Breast epithelium (tissue), 4 donors: ENCODE measurements around the gene KIAA1217. TPM values are rescaled to one million over a fixed set of nuclear protein-coding genes. Genes with fewer than 3 reads are reported as not detected.

Experiments used
- DNase-seq, 2 donors: peaks; one replicate each; pipeline ENCODE4 v3.0.0-alpha.2; 2019; ENCODE audit warnings: low spot score in 2 of 2
- H3K27ac ChIP-seq, 2 donors: fragments of 200-600 bp; sonication (generic) in 1 of 2; one replicate each; pipeline ENCODE4 v1.5.1; 2016 to 2019; ENCODE audit warnings: mild to moderate bottlenecking in 1 of 2
- H3K27me3 ChIP-seq, 2 donors: fragments of 200-600 bp; sonication (generic) in 1 of 2; one replicate each; pipeline versions ENCODE4 v1.5.1 to v1.6.0; 2017 to 2019; ENCODE audit warnings: control low read depth in 1 of 2, mild to moderate bottlenecking in 1 of 2
- H3K36me3 ChIP-seq: fragments of 200-600 bp; one replicate; pipeline ENCODE4 v1.5.1; 2019
- H3K4me1 ChIP-seq, 2 donors: fragments of 200-600 bp; sonication (generic); one replicate each; pipeline ENCODE4 v1.5.1; 2016 to 2019; ENCODE audit warnings: control low read depth in 1 of 2
- H3K4me3 ChIP-seq, 3 donors: fragments of 200-600 bp; sonication (generic); 1 replicate in 2 of 3; 2 replicates in 1 of 3; pipeline ENCODE4 v1.5.1; 2016 to 2019; ENCODE audit warnings: mild to moderate bottlenecking in 3 of 3, moderate library complexity in 2 of 3
- H3K9me3 ChIP-seq, 2 donors: fragments of 200-600 bp; sonication (generic) in 1 of 2; one replicate each; pipeline ENCODE4 v1.5.1; 2016 to 2019; ENCODE audit warnings: control low read depth in 1 of 2
- POLR2A ChIP-seq: fragments of 450-650 bp; IDR thresholded peaks from one replicate; pipeline ENCODE4 v1.6.1; 2016; ENCODE audit warnings: antibody characterized with exemption, mild to moderate bottlenecking, moderate library complexity
- POLR2AphosphoS5 ChIP-seq, 3 donors: sonication (generic); formaldehyde crosslinking; IDR thresholded peaks; one replicate each; pipeline ENCODE4 v1.6.1; 2017; ENCODE audit warnings: antibody characterized with exemption in 3 of 3
- intact Hi-C: fragments of 100-400 bp; cut with DNase I; formaldehyde crosslinking; loops from one replicate; pipeline ENCODE4 v1.15.1; 2023; ENCODE audit warnings: low total_unique reads
- total RNA-seq, 3 donors: library from RNA; depleted of rRNA; stranded (reverse); fragments of >200 nt; gene quantifications; one replicate each; pipeline ENCODE4 v1.1.0, GENCODE V29; 2016
- TF ChIP-seq, protein P1 (sequence below), 3 donors: fragments of 450-650 bp; IDR thresholded peaks; one replicate each; pipeline ENCODE4 v1.5.1; 2016 to 2017; ENCODE audit warnings: antibody characterized with exemption in 3 of 3, mild to moderate bottlenecking in 3 of 3, moderate library complexity in 3 of 3

Gene KIAA1217
- total RNA-seq, 3 donors from 2014 or later = 19.7 to 154 (median 83.6) TPM

DNA sequence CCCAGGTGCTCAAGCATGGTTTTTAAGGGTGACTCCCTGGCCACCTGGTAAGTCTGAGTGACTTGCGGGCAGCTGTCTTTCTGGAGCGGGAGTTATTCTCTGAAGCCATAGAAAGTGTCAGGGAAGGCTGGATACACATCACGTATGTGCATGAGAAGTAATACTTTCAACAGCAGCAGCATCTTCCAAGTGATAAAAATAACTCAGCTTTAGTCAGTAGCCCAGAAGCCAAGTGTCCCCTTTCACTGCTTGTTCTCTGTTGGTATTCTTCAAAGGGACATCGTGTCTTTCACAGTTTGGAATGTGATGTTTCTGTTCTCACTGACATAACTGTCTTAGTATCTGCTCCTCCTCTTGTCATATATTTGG lies 97.6 kb downstream of the KIAA1217 start:
- intact Hi-C loops = no loop called here
- Histone ChIP-seq H3K4me3 (peak overlapping the region in 1 of 3 donors; percentile 27), H3K27me3 (no peaks in the 10 kb centered on the region), H3K27ac (peak overlapping the region; percentile 44 to 67), H3K4me1 (peaks cover 3% of the 10 kb centered on the region in 2 donors), H3K36me3 (no peaks in the 10 kb centered on the region), H3K9me3 (no peaks in the 10 kb centered on the region)
- no peak for TF ChIP-seq POLR2A
- no peak for TF ChIP-seq POLR2AphosphoS5 (IDR thresholded peaks at IDR 0.05)
- TF ChIP-seq, protein P1, sequence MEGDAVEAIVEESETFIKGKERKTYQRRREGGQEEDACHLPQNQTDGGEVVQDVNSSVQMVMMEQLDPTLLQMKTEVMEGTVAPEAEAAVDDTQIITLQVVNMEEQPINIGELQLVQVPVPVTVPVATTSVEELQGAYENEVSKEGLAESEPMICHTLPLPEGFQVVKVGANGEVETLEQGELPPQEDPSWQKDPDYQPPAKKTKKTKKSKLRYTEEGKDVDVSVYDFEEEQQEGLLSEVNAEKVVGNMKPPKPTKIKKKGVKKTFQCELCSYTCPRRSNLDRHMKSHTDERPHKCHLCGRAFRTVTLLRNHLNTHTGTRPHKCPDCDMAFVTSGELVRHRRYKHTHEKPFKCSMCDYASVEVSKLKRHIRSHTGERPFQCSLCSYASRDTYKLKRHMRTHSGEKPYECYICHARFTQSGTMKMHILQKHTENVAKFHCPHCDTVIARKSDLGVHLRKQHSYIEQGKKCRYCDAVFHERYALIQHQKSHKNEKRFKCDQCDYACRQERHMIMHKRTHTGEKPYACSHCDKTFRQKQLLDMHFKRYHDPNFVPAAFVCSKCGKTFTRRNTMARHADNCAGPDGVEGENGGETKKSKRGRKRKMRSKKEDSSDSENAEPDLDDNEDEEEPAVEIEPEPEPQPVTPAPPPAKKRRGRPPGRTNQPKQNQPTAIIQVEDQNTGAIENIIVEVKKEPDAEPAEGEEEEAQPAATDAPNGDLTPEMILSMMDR (IDR thresholded peaks at IDR 0.05) = no peak
- DNase-seq = no peak

DNA sequence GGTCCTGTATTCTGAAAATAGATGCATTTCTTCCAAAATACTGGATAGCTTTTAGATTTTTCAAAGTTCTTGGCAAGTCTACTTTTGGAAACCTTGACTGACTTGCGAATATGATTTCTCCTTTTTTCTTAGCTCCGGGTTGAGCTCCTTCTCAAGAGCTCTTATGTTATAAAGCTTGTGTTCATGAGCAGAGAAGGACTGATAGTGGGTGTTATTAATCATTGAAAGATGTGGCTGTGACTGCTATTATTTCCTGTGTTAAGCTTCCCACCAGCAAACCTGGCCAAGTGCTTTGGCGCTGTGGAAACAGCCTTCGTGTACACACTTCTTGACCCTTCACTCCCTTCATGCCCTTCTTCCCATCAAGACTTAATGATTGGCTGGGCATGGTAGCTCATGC lies 98.2 kb downstream of the KIAA1217 start:
- no peaks in the 10 kb centered on the region for H3K27me3 ChIP-seq
- intact Hi-C loops = loop anchor here (1.0 kb wide), 1 partner anchor 10 kb away; no protein-coding TSS in a partner anchor
- H3K9me3 ChIP-seq = no peaks in the 10 kb centered on the region
- H3K4me1 ChIP-seq = peaks cover 3% of the 10 kb centered on the region in 2 donors
- H3K4me3 ChIP-seq = no peak overlapping the region
- no peaks in the 10 kb centered on the region for H3K36me3 ChIP-seq
- TF ChIP-seq POLR2AphosphoS5 (IDR thresholded peaks at IDR 0.05) = no peak
- TF ChIP-seq, protein P1 (IDR thresholded peaks at IDR 0.05) = no peak
- no peak for TF ChIP-seq POLR2A
- H3K27ac ChIP-seq = peak overlapping the region; percentile 48 to 67
- no peak for DNase-seq

DNA sequence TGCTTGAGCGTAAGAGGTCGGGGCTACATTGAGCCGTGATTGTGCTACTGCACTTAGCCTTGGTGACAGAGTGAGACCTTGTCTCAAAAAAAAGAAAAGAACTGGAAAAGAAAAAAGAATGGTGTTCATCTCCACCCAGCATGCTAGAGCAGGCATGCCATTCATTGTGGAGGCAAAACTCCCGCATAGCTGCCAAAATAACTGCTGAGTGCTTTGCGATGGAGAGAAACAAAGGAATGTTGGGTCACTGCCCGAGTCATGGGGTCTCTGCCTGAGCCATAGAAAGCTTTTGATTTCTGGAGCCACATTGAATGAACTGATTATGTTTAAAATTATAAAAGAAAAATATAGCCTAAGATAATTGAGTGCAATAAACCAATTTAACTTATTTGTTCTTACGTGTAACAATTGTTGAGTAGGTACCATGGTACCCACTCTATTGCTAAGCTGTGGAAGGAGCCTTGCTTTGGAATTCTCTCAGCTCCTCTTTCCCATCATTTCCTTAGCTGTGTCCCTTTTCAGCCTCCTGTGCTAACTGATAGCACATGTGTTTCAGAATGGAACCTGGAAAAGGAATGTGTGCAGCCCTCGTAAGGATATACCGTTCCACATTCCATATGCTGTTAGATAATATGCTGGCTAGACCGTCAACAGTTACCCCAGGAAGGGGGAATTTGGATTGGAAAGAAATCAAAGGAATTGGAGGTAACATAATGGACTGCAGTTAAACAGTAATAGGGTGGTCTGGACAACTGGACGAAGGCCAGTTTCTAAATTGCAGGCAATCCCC lies 99.0 kb downstream of the KIAA1217 start:
- DNase-seq = peak in 1 of 2 donors; percentile 63
- H3K27me3 ChIP-seq = no peaks in the 10 kb centered on the region
- peak overlapping the region; percentile 30 to 67 for H3K27ac ChIP-seq
- peaks cover 3% of the 10 kb centered on the region in 2 donors for H3K4me1 ChIP-seq
- TF ChIP-seq POLR2AphosphoS5 (IDR thresholded peaks at IDR 0.05) (no peak), POLR2A (no peak)
- TF ChIP-seq, protein P1 (IDR thresholded peaks at IDR 0.05) = no peak
- no peaks in the 10 kb centered on the region for H3K9me3 ChIP-seq
- no peak overlapping the region for H3K4me3 ChIP-seq
- intact Hi-C loops = loop anchor here (1.0 kb wide), 1 partner anchor 11 kb away; no protein-coding TSS in a partner anchor
- no peaks in the 10 kb centered on the region for H3K36me3 ChIP-seq

DNA sequence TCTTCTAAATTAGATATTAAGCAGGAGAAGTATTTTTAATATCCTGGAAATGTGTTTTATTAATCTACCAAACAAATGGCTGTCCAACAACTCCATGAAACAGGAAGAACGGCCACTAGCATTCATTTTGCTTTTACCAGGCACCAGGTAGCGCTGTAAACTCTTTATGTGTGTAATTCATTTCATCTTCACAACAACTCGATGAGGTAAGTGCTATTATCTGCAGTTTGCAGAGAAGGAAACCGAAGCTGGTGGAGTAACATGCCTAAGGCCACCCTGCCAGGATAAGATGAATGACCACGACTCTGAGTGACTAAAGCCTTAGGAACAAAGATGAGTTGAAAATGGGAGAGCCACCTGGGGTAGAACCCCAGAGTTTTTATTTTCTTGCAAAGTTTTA lies 101.2 kb downstream of the KIAA1217 start:
- Histone ChIP-seq H3K27ac (peak overlapping the region in 1 of 2 donors; percentile 8), H3K27me3 (no peaks in the 10 kb centered on the region), H3K9me3 (no peaks in the 10 kb centered on the region), H3K4me3 (no peak overlapping the region), H3K4me1 (peaks cover 3% of the 10 kb centered on the region in 2 donors), H3K36me3 (no peaks in the 10 kb centered on the region)
- TF ChIP-seq POLR2A (no peak), POLR2AphosphoS5 (IDR thresholded peaks at IDR 0.05) (no peak)
- TF ChIP-seq, protein P1 (IDR thresholded peaks at IDR 0.05) = no peak
- intact Hi-C loops = no loop called here
- DNase-seq = no peak

DNA sequence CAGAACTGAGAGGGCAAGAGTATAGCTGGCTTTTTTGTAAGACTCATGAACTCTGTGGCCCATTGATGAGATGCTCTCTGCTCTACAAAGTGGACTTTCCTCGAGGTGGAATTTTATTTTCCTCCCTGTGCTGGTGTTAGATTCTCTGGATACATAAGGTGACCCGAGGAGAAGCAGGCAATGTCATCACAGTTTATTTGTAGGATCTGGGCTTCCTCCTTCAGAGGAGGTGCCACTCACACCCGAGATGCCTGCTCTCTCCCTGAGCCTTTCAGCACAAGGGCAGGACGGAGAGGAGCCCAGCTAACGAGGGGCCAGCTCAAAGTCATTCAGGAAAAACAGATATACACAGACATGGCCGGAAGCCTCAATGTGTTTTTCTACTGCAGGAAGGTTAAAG lies 103.0 kb downstream of the KIAA1217 start:
- TF ChIP-seq, protein P1 (IDR thresholded peaks at IDR 0.05) = no peak
- no peak for TF ChIP-seq POLR2AphosphoS5 (IDR thresholded peaks at IDR 0.05)
- TF ChIP-seq POLR2A = no peak
- no peaks in the 10 kb centered on the region for H3K27me3 ChIP-seq
- no peak for DNase-seq
- peaks cover 3% of the 10 kb centered on the region in 2 donors for H3K4me1 ChIP-seq
- H3K4me3 ChIP-seq = no peak overlapping the region
- intact Hi-C loops = no loop called here
- H3K36me3 ChIP-seq = no peaks in the 10 kb centered on the region
- H3K27ac ChIP-seq = no peak overlapping the region
- no peaks in the 10 kb centered on the region for H3K9me3 ChIP-seq
